22Rv1 (cell line): ENCODE measurements around the gene CLEC16A.

Experiments used
- H3K27ac ChIP-seq: fragments of 450-650 bp; 2 replicates; pipeline ENCODE4 v1.5.1; 2017
- CTCF ChIP-seq: fragments of 450-650 bp; IDR thresholded peaks from 2 replicates; pipeline ENCODE4 v1.5.1; 2017; ENCODE audit warnings: mild to moderate bottlenecking
- ZFX ChIP-seq: fragments of 450-650 bp; IDR thresholded peaks from 2 replicates; pipeline ENCODE4 v1.6.1; 2017; ENCODE audit warnings: antibody characterized with exemption, borderline replicate concordance

Gene CLEC16A

GRCh38 chr16:11129378-11129781, 185.0 kb downstream of the CLEC16A start:
- H3K27ac ChIP-seq: no peak overlapping the region
- TF ChIP-seq CTCF (no peak), ZFX (no peak)

GRCh38 chr16:11130978-11131665, 186.8 kb downstream of the CLEC16A start:
- no peak overlapping the region for H3K27ac ChIP-seq
- TF ChIP-seq ZFX (no peak), CTCF (no peak)

- H3K27ac ChIP-seq: no peak overlapping the region
- TF ChIP-seq CTCF (no peak), ZFX (no peak)
Observed at GRCh38 chr16:11131706-11132105, 187.3 kb downstream of the CLEC16A start.

GRCh38 chr16:11133344-11133943, 189.1 kb downstream of the CLEC16A start:
- TF ChIP-seq ZFX (no peak), CTCF (no peak)
- no peak overlapping the region for H3K27ac ChIP-seq

- TF ChIP-seq ZFX: no peak
- no peak for TF ChIP-seq CTCF
- H3K27ac ChIP-seq: no peak overlapping the region
Observed at GRCh38 chr16:11134722-11135463, 190.5 kb downstream of the CLEC16A start.

- H3K27ac ChIP-seq: no peak overlapping the region
Observed at GRCh38 chr16:11135464-11135973, 191.2 kb downstream of the CLEC16A start.

More at GRCh38 chr16:11135464-11135973, 191.2 kb downstream of the CLEC16A start:
- TF ChIP-seq CTCF: no peak
- no peak for TF ChIP-seq ZFX
